Endodermal cell (in vitro differentiated cells): ENCODE results near the gene PMS1. TPM values are rescaled to one million over a fixed set of nuclear protein-coding genes. Genes with fewer than 3 reads are reported as not detected.
"Not testable (repeated sequence)": the region's sequence is repeated elsewhere in the genome, so short reads cannot be mapped to it uniquely, and the experiment has no call there.

Source experiments
- DNase-seq: peaks from one replicate; pipeline ENCODE4 v3.0.0-alpha.2; 2017
- H3K27ac ChIP-seq: 2 replicates; pipeline ENCODE4 v1.5.1; 2013; ENCODE audit warnings: mild to moderate bottlenecking, low read depth, low read length, moderate library complexity
- H3K27me3 ChIP-seq: 2 replicates; pipeline ENCODE4 v1.6.1; 2013; ENCODE audit warnings: mild to moderate bottlenecking, low read length, moderate library complexity; ENCODE audit not compliant: insufficient read depth, control insufficient read depth, poor library complexity, severe bottlenecking
- H3K36me3 ChIP-seq: 2 replicates; pipeline ENCODE4 v1.7.0; 2013; ENCODE audit warnings: mild to moderate bottlenecking, low read length, moderate library complexity; ENCODE audit not compliant: control insufficient read depth, insufficient read depth
- H3K4me1 ChIP-seq: one replicate; pipeline ENCODE4 v1.7.0; 2013; ENCODE audit warnings: low read length; ENCODE audit not compliant: control insufficient read depth, insufficient read depth
- H3K4me3 ChIP-seq: 2 replicates; pipeline ENCODE4 v1.5.1; 2013; ENCODE audit warnings: mild to moderate bottlenecking, low read length, moderate library complexity
- H3K9ac ChIP-seq: 2 replicates; pipeline ENCODE4 v1.6.1; 2013; ENCODE audit warnings: mild to moderate bottlenecking, low read length, moderate library complexity; ENCODE audit not compliant: poor library complexity, severe bottlenecking; ENCODE audit errors: extremely low read depth
- H3K9me3 ChIP-seq: 2 replicates; pipeline ENCODE4 v1.6.1; 2013; ENCODE audit warnings: mild to moderate bottlenecking, low read length, moderate library complexity; ENCODE audit not compliant: control insufficient read depth
- H3K27ac Mint-ChIP-seq: 2 replicates; pipeline ENCODE4 v1.8.0; 2020; ENCODE audit warnings: mixed read lengths
- H3K27me3 Mint-ChIP-seq: 2 replicates; pipeline ENCODE4 v1.8.0; 2021; ENCODE audit warnings: mild to moderate bottlenecking, mixed read lengths; ENCODE audit not compliant: insufficient read depth
- H3K36me3 Mint-ChIP-seq: 2 replicates; pipeline ENCODE4 v1.8.0; 2020; ENCODE audit warnings: low read depth, mixed read lengths
- H3K4me1 Mint-ChIP-seq: 2 replicates; pipeline ENCODE4 v1.8.0; 2020; ENCODE audit warnings: mixed read lengths
- H3K4me3 Mint-ChIP-seq: 2 replicates; pipeline ENCODE4 v1.8.0; 2020; ENCODE audit warnings: mild to moderate bottlenecking, moderate library complexity, mixed read lengths
- H3K9me3 Mint-ChIP-seq: 2 replicates; pipeline ENCODE4 v1.8.0; 2020; ENCODE audit warnings: mild to moderate bottlenecking, mixed read lengths
- CTCF ChIP-seq: fragments of 200-600 bp; sonication (generic); conservative IDR thresholded peaks from 2 replicates; pipeline ENCODE4 v1.5.0; 2021; ENCODE audit warnings: antibody characterized with exemption, mild to moderate bottlenecking
- WGBS, 2 experiments: methylation state at CpG; one replicate each; pipeline versions ENCODE4 v1.1.5 to v1.1.7; 2013; ENCODE audit warnings: missing lambda C conversion rate in 2 of 2, mixed read lengths in 1 of 2; ENCODE audit not compliant: insufficient coverage in 1 of 2, insufficient read length in 1 of 2; 5-methylcytosine and 5-hydroxymethylcytosine counted together
- total RNA-seq, 2 donors: library from RNA; stranded (reverse); fragmentation: NEBNext Ultra II Directional in 1 of 2; extraction: Animal tissue kit (Norgen Biotek cat#: 25700) in 1 of 2; gene quantifications; 2 replicates in 1 of 2; 3 replicates in 1 of 2; pipeline ENCODE4 v1.2.1, GENCODE V29; 2021

PMS1 gene
- total RNA-seq, 2 donors from 2014 or later = 51.9 to 61.5 TPM

- Histone ChIP-seq H3K4me1 (no peaks in the 10 kb centered on the region), H3K27me3 (no peaks in the 10 kb centered on the region), H3K9ac (no peak overlapping the region), H3K4me3 (no peak overlapping the region), H3K9me3 (no peaks in the 10 kb centered on the region), H3K36me3 (peaks cover 10% of the 10 kb centered on the region), H3K27ac (no peak overlapping the region)
- no peak for TF ChIP-seq CTCF
- Mint-ChIP-seq H3K4me1 (peaks cover 17% of the 10 kb centered on the region), H3K4me3 (no peak overlapping the region), H3K36me3 (peaks cover 13% of the 10 kb centered on the region), H3K27ac (no peak overlapping the region), H3K9me3 (no peaks in the 10 kb centered on the region), H3K27me3 (no peaks in the 10 kb centered on the region)
- WGBS, 2 experiments = 94 to 95% methylated on average over 3 of the region's 3 CpGs
- no peak for DNase-seq
These were observed 49.8 kb downstream of the PMS1 start for GRCh38 chr2:189834059-189834458.

- H3K27me3 ChIP-seq, H3K9me3 Mint-ChIP-seq, H3K9me3 ChIP-seq, H3K4me3 Mint-ChIP-seq, H3K9ac ChIP-seq, H3K4me1 ChIP-seq, H3K27me3 Mint-ChIP-seq, H3K4me3 ChIP-seq, H3K27ac Mint-ChIP-seq, H3K27ac ChIP-seq, DNase-seq, H3K36me3 ChIP-seq: not testable (repeated sequence)
- Mint-ChIP-seq H3K4me1 (peaks cover 13% of the 10 kb centered on the region), H3K36me3 (peaks cover 13% of the 10 kb centered on the region)
- 91 to 93% methylated on average over 1 of the region's 1 CpG for WGBS, 2 experiments
These were observed 50.4 kb downstream of the PMS1 start for GRCh38 chr2:189834642-189835041.

- DNase-seq = no peak
- H3K27ac ChIP-seq = no peak overlapping the region
- no peak overlapping the region for H3K4me3 ChIP-seq
- no peaks in the 10 kb centered on the region for H3K27me3 ChIP-seq
- TF ChIP-seq CTCF = no peak
- no peak overlapping the region for H3K4me3 Mint-ChIP-seq
- WGBS, 2 experiments = 93% methylated on average over 3 to 4 of the region's 4 CpGs
- H3K27me3 Mint-ChIP-seq = no peaks in the 10 kb centered on the region
- H3K36me3 Mint-ChIP-seq = peaks cover 13% of the 10 kb centered on the region
- peaks cover 13% of the 10 kb centered on the region for H3K4me1 Mint-ChIP-seq
- peaks cover 10% of the 10 kb centered on the region for H3K36me3 ChIP-seq
- no peaks in the 10 kb centered on the region for H3K9me3 Mint-ChIP-seq
- H3K27ac Mint-ChIP-seq = no peak overlapping the region
- H3K9me3 ChIP-seq = no peaks in the 10 kb centered on the region
- H3K9ac ChIP-seq = no peak overlapping the region
- H3K4me1 ChIP-seq = no peaks in the 10 kb centered on the region
These were observed 51.8 kb downstream of the PMS1 start for GRCh38 chr2:189835855-189836558.

GRCh38 chr2:189836644-189837043, 52.4 kb downstream of the PMS1 start:
- H3K27me3 Mint-ChIP-seq = no peaks in the 10 kb centered on the region
- Histone ChIP-seq H3K27me3 (no peaks in the 10 kb centered on the region), H3K4me3 (no peak overlapping the region), H3K9me3 (no peaks in the 10 kb centered on the region), H3K27ac (no peak overlapping the region), H3K4me1 (no peaks in the 10 kb centered on the region), H3K36me3 (peaks cover 10% of the 10 kb centered on the region), H3K9ac (no peak overlapping the region)
- no peak overlapping the region for H3K4me3 Mint-ChIP-seq
- DNase-seq = no peak
- peaks cover 13% of the 10 kb centered on the region for H3K36me3 Mint-ChIP-seq
- H3K27ac Mint-ChIP-seq = no peak overlapping the region
- 92% methylated on average over 4 of the region's 4 CpGs for WGBS, 2 experiments
- peaks cover 17% of the 10 kb centered on the region for H3K4me1 Mint-ChIP-seq
- no peak for TF ChIP-seq CTCF
- H3K9me3 Mint-ChIP-seq = no peaks in the 10 kb centered on the region
